Nephron (organoid): ENCODE measurements around the gene PDE4D.
A peak's percentile ranks its signal among the peaks of the same experiment; 100 is the strongest.

Experiments used
- H3K27ac Mint-ChIP-seq, 3 experiments: 2 replicates each; pipeline ENCODE4 v1.8.0; 2020; ENCODE audit warnings: mixed read lengths in 3 of 3, mild to moderate bottlenecking in 2 of 3, moderate library complexity in 1 of 3
- H3K27me3 Mint-ChIP-seq: 2 replicates; pipeline ENCODE4 v1.8.0; 2021; ENCODE audit warnings: low read depth, mild to moderate bottlenecking, moderate library complexity, mixed read lengths
- H3K36me3 Mint-ChIP-seq: 2 replicates; pipeline ENCODE4 v1.8.0; 2020; ENCODE audit warnings: low read depth, mixed read lengths
- H3K4me1 Mint-ChIP-seq: 2 replicates; pipeline ENCODE4 v1.8.0; 2020; ENCODE audit warnings: mixed read lengths
- H3K4me3 Mint-ChIP-seq, 3 experiments: 2 replicates each; pipeline ENCODE4 v1.8.0; 2020; ENCODE audit warnings: mild to moderate bottlenecking in 3 of 3, mixed read lengths in 3 of 3, moderate library complexity in 2 of 3
- H3K9me3 Mint-ChIP-seq: 2 replicates; pipeline ENCODE4 v1.8.0; 2020; ENCODE audit warnings: mixed read lengths
- TF ChIP-seq, protein P1 (sequence below), 3 experiments: fragments of 200-600 bp; sonication (generic); IDR thresholded peaks; one replicate each; pipeline ENCODE4 v1.5.0; 2021; ENCODE audit warnings: antibody characterized with exemption in 3 of 3; ENCODE audit not compliant: unreplicated experiment in 3 of 3

The PDE4D gene

DNA sequence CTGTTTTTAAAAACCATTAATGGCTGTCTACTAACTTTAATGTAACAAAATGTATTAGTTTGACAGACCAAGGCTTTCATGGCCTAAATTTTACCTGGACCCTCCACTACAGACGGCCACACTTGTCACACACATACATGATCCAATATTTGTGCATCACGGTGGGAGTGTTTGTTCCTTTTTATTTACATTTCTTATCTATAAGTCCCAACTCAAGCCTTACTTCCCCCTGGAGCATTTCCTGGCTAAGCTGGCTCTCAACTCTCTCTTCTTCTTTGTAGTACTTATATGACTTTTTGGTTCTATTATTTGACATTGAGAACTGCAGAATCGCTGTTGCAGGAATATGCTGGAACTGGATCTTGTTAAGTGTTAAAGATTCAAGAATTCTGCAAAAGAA is 776.2 kb downstream of the PDE4D start:
- peaks cover 14% of the 10 kb centered on the region for H3K4me1 Mint-ChIP-seq
- H3K4me3 Mint-ChIP-seq: no peak overlapping the region
- TF ChIP-seq, protein P1, sequence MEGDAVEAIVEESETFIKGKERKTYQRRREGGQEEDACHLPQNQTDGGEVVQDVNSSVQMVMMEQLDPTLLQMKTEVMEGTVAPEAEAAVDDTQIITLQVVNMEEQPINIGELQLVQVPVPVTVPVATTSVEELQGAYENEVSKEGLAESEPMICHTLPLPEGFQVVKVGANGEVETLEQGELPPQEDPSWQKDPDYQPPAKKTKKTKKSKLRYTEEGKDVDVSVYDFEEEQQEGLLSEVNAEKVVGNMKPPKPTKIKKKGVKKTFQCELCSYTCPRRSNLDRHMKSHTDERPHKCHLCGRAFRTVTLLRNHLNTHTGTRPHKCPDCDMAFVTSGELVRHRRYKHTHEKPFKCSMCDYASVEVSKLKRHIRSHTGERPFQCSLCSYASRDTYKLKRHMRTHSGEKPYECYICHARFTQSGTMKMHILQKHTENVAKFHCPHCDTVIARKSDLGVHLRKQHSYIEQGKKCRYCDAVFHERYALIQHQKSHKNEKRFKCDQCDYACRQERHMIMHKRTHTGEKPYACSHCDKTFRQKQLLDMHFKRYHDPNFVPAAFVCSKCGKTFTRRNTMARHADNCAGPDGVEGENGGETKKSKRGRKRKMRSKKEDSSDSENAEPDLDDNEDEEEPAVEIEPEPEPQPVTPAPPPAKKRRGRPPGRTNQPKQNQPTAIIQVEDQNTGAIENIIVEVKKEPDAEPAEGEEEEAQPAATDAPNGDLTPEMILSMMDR (IDR thresholded peaks at IDR 0.05; ENCODE audit: unreplicated experiment in 3 of 3): no peak
- peaks cover 3% of the 10 kb centered on the region for H3K36me3 Mint-ChIP-seq
- no peaks in the 10 kb centered on the region for H3K27me3 Mint-ChIP-seq
- H3K9me3 Mint-ChIP-seq: no peaks in the 10 kb centered on the region
- peak overlapping the region in 2 of 3 experiments; percentile 4 to 14 for H3K27ac Mint-ChIP-seq

DNA sequence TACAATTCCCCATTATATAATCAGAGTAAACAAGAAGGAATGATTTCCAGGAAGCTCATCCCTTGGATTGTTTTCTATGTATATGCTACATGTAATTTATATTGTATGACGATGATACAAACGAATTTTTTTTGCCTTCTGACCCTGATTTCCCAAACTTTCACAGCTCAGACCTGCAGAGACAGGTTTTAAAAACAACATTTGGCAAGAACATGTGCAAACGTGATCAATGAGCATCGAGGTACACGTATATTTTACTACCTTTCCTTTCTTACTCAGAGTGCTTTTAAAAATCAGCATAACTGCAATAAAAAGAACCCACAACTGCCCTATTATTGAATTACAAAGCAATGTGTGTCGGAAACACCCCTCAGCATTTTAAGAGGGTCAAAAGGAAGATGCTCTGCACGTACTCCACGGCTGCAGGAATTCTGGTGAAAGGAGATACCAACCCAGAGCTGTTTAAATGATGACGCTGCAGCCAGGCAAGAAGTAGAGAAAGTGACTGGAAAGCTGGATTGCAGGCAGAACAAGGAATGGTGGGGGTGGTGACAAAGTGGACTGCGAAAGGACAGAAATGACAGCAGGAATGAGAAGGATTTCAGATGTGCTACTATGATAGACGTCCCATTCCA is 777.2 kb downstream of the PDE4D start:
- TF ChIP-seq, protein P1 (IDR thresholded peaks at IDR 0.05; ENCODE audit: unreplicated experiment in 3 of 3): no peak
- no peaks in the 10 kb centered on the region for H3K27me3 Mint-ChIP-seq
- H3K27ac Mint-ChIP-seq: peak overlapping the region in 1 of 3 experiments; percentile 43
- H3K4me1 Mint-ChIP-seq: peaks cover 18% of the 10 kb centered on the region
- no peaks in the 10 kb centered on the region for H3K9me3 Mint-ChIP-seq
- H3K4me3 Mint-ChIP-seq: no peak overlapping the region
- peaks cover 3% of the 10 kb centered on the region for H3K36me3 Mint-ChIP-seq

DNA sequence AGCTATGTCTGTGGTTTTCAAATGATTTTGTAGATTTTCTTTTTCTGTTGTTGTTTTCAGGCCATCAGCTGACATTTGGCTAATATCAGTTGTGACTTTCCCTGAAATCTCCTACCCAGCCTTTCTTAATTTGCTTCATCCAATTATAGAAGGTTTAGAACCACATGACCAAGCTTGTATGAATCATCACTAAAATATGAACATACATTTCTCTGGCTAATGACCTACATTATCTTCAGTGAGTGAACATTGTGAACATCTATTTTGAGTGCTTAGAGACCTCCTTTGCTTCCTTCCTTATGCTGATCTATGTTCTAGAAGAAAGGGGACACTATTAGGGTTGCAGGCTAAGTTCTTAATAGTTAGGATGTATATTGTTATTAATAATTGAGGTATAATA is 778.2 kb downstream of the PDE4D start:
- H3K27me3 Mint-ChIP-seq: no peaks in the 10 kb centered on the region
- no peak overlapping the region for H3K27ac Mint-ChIP-seq
- H3K4me3 Mint-ChIP-seq: no peak overlapping the region
- H3K4me1 Mint-ChIP-seq: peaks cover 18% of the 10 kb centered on the region
- TF ChIP-seq, protein P1 (IDR thresholded peaks at IDR 0.05; ENCODE audit: unreplicated experiment in 3 of 3): no peak
- no peaks in the 10 kb centered on the region for H3K36me3 Mint-ChIP-seq
- H3K9me3 Mint-ChIP-seq: no peaks in the 10 kb centered on the region

DNA sequence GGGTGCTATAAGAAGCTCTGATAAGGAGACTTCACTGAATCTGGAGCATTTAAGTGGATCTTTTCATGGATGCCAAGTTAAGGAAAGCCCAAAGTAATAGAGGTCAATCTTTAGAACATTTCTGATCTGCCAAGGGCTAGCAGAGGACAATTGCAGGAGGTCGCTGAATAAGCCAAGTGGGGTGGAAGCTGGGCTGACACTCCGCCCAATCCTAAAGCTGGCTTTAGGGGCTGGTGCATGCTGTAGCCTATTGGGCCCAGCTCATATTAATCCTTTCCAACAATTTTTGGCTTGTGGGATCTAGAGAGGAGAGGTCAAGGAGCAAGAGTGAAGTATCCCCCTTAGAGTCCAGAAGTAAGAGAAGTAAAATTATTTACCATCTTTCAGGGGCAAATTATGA is 784.1 kb downstream of the PDE4D start:
- Mint-ChIP-seq H3K36me3 (no peaks in the 10 kb centered on the region), H3K27ac (no peak overlapping the region), H3K27me3 (no peaks in the 10 kb centered on the region), H3K4me3 (no peak overlapping the region), H3K9me3 (no peaks in the 10 kb centered on the region), H3K4me1 (peaks cover 13% of the 10 kb centered on the region)
- TF ChIP-seq, protein P1 (IDR thresholded peaks at IDR 0.05; ENCODE audit: unreplicated experiment in 3 of 3): no peak

DNA sequence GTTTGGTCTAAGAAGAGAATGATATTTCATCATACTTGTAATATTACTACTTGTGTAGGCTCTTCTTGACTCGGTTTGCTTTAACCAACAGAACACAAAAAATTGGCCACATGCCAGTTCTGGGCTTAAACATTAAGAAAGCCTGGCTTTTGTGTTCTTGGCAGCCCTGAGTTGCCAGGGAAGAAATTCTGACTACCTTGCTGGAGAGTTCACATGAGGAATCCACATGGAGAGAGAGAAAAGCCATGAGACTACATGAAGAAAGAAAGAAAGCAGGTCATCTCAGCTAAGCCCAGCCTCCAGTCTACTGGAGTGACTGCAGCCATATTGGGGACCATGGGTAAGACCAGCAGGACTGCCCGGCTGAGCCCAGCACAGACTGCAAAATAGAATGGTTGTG is 785.8 kb downstream of the PDE4D start:
- Mint-ChIP-seq H3K4me1 (peaks cover 30% of the 10 kb centered on the region), H3K9me3 (no peaks in the 10 kb centered on the region), H3K36me3 (no peaks in the 10 kb centered on the region), H3K4me3 (no peak overlapping the region), H3K27ac (peak overlapping the region in 1 of 3 experiments; percentile 16), H3K27me3 (no peaks in the 10 kb centered on the region)
- TF ChIP-seq, protein P1 (IDR thresholded peaks at IDR 0.05; ENCODE audit: unreplicated experiment in 3 of 3): no peak
